HepG2 (cell line): ENCODE results near the gene PLPPR5.

Experiments
- ATF7 ChIP-seq, 2 experiments: fragments of 450-650 bp in 1 of 2; sonication (generic) in 1 of 2; formaldehyde crosslinking in 1 of 2; IDR thresholded peaks; 2 replicates each; pipeline versions ENCODE4 v1.4.0 to v1.6.1; 2016 to 2020; ENCODE audit warnings: antibody characterized with exemption in 1 of 2, mild to moderate bottlenecking in 1 of 2, missing genetic modification reagents in 1 of 2
- CHD2 ChIP-seq: IDR thresholded peaks from 2 replicates; pipeline ENCODE4 v1.6.1; 2011; ENCODE audit warnings: low read depth, low read length, improper control_type of control experiment
- CTCF ChIP-seq: sonication (generic); formaldehyde crosslinking; IDR thresholded peaks from 2 replicates; pipeline ENCODE4 v1.5.0; 2020; ENCODE audit warnings: mild to moderate bottlenecking, missing genetic modification reagents, moderate library complexity
- HNRNPL ChIP-seq: fragments of 200-400 bp; formaldehyde crosslinking; IDR thresholded peaks from 2 replicates; pipeline ENCODE4 v1.6.1; 2017; ENCODE audit warnings: mild to moderate bottlenecking, low read depth, low read length
- NCOA1 ChIP-seq: sonication (generic); formaldehyde crosslinking; IDR thresholded peaks from 2 replicates; pipeline ENCODE4 v1.9.0; 2021; ENCODE audit warnings: missing genetic modification reagents
- NR3C1 ChIP-seq: sonication (generic); formaldehyde crosslinking; IDR thresholded peaks from 2 replicates; pipeline ENCODE4 v1.4.0; 2020; ENCODE audit warnings: missing genetic modification reagents
- RFX5 ChIP-seq: IDR thresholded peaks from 2 replicates; pipeline ENCODE4 v1.6.1; 2011; ENCODE audit warnings: low read depth, low read length, improper control_type of control experiment
- SSRP1 ChIP-seq: IDR thresholded peaks from 2 replicates; pipeline ENCODE4 v1.6.1; 2016; ENCODE audit warnings: control low read depth
- TARDBP ChIP-seq: sonication (generic); formaldehyde crosslinking; IDR thresholded peaks from 2 replicates; pipeline ENCODE4 v1.8.0; 2022; ENCODE audit warnings: mild to moderate bottlenecking, missing genetic modification reagents
- ZNF274 ChIP-seq: sonication (generic); formaldehyde crosslinking; IDR thresholded peaks from 2 replicates; pipeline ENCODE4 v1.5.1; 2020; ENCODE audit warnings: mild to moderate bottlenecking, missing genetic modification reagents
- TF ChIP-seq, protein P1 (sequence below): sonication (generic); formaldehyde crosslinking; IDR thresholded peaks from 2 replicates; pipeline ENCODE4 v1.4.0; 2020; ENCODE audit warnings: mild to moderate bottlenecking, missing genetic modification reagents

DNA sequence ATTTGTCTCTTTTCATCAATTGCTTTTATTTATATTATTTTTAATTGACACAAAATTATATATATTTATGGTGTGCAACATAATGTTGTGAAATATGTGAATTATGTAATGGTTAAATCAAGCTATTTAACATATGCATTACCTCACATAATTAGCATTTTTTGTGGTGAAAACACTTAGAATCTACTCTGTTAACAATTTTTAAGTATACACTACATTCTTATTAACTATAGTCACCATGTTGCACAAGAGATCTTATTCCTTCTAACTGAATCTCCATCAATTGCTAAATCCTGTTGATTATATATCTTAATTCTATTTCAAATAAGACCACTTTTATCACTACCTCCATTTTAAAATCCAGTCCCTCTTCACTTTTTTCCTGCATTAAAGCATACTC, 42.5 kb downstream of the PLPPR5 start:
- TF ChIP-seq TARDBP (CRISPR knock-in tag) (no peak), SSRP1 (CRISPR knock-in tag) (no peak), NR3C1 (CRISPR knock-in tag) (no peak), NCOA1 (CRISPR knock-in tag) (no peak), ATF7 (IDR thresholded peaks at IDR 0.05) (no peak), ATF7 (CRISPR knock-in tag; IDR thresholded peaks at IDR 0.05) (no peak), HNRNPL (no peak), CTCF (CRISPR knock-in tag) (no peak), RFX5 (no peak), CHD2 (no peak), ZNF274 (CRISPR knock-in tag) (no peak)
- TF ChIP-seq, protein P1, sequence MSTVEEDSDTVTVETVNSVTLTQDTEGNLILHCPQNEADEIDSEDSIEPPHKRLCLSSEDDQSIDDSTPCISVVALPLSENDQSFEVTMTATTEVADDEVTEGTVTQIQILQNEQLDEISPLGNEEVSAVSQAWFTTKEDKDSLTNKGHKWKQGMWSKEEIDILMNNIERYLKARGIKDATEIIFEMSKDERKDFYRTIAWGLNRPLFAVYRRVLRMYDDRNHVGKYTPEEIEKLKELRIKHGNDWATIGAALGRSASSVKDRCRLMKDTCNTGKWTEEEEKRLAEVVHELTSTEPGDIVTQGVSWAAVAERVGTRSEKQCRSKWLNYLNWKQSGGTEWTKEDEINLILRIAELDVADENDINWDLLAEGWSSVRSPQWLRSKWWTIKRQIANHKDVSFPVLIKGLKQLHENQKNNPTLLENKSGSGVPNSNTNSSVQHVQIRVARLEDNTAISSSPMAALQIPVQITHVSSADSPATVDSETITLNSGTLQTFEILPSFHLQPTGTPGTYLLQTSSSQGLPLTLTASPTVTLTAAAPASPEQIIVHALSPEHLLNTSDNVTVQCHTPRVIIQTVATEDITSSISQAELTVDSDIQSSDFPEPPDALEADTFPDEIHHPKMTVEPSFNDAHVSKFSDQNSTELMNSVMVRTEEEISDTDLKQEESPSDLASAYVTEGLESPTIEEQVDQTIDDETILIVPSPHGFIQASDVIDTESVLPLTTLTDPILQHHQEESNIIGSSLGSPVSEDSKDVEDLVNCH (CRISPR knock-in tag): no peak
